DMS153 treated with DMSO at 0.1 percent for 48 hours (cell line): ENCODE data around the gene SLC1A2.
"Not testable (repeated sequence)": the region's sequence is repeated elsewhere in the genome, so short reads cannot be mapped to it uniquely, and the experiment has no call there.

Experiments
- DNase-seq: peaks from one replicate; lab custom pipeline; 2025; ENCODE audit not compliant: unreplicated experiment; lab: John Stamatoyannopoulos, UW

Gene SLC1A2

GRCh38 chr11:35231076-35231860 is 188.1 kb downstream of the SLC1A2 start:
- DNase-seq: no peak

- DNase-seq: no peak
These were observed 189.0 kb downstream of the SLC1A2 start for GRCh38 chr11:35230388-35230787.

GRCh38 chr11:35228328-35228725 is 191.0 kb downstream of the SLC1A2 start:
- no peak for DNase-seq

- DNase-seq: no peak
These were observed 191.6 kb downstream of the SLC1A2 start for GRCh38 chr11:35227576-35228327.

- DNase-seq: not testable (repeated sequence)
These were observed 192.6 kb downstream of the SLC1A2 start for GRCh38 chr11:35226756-35227155.

- DNase-seq: no peak
These were observed 193.3 kb downstream of the SLC1A2 start for GRCh38 chr11:35225946-35226520.

- no peak for DNase-seq
These were observed 195.4 kb downstream of the SLC1A2 start for GRCh38 chr11:35223991-35224390.

GRCh38 chr11:35223371-35223796 is 196.0 kb downstream of the SLC1A2 start:
- DNase-seq: no peak

GRCh38 chr11:35218956-35219355 is 200.4 kb downstream of the SLC1A2 start:
- DNase-seq: no peak

GRCh38 chr11:35216962-35217678 is 202.2 kb downstream of the SLC1A2 start:
- DNase-seq: no peak

- no peak for DNase-seq
These were observed 203.4 kb downstream of the SLC1A2 start for GRCh38 chr11:35215945-35216344.

GRCh38 chr11:35214792-35215193 is 204.6 kb downstream of the SLC1A2 start:
- DNase-seq: no peak

GRCh38 chr11:35214226-35214770 is 205.1 kb downstream of the SLC1A2 start:
- DNase-seq: no peak

GRCh38 chr11:35211952-35212351 is 207.4 kb downstream of the SLC1A2 start:
- DNase-seq: no peak

- DNase-seq: no peak
These were observed 208.3 kb downstream of the SLC1A2 start for GRCh38 chr11:35210876-35211546.

GRCh38 chr11:35208795-35209194 is 210.6 kb downstream of the SLC1A2 start:
- no peak for DNase-seq

- DNase-seq: no peak
These were observed 211.6 kb downstream of the SLC1A2 start for GRCh38 chr11:35207471-35208403.

GRCh38 chr11:35206616-35207015 is 212.7 kb downstream of the SLC1A2 start:
- no peak for DNase-seq

- DNase-seq: no peak
These were observed 214.7 kb downstream of the SLC1A2 start for GRCh38 chr11:35204614-35205013.
